Measurements from ENCODE around the gene SH2D6. TPM values are rescaled to one million over a fixed set of nuclear protein-coding genes. Genes with fewer than 3 reads are reported as not detected.
A peak's percentile ranks its signal among the peaks of the same experiment; 100 is the strongest.

Gene SH2D6
- total RNA-seq, result under 1 TPM in 1 of 7 donors, not detected in 6; 0.94 TPM
- polyA plus RNA-seq, result under 1 TPM in 1 of 3 donors, not detected in 2; 0.20 TPM
- long read RNA-seq, donor 1, result 0 reads
- long read RNA-seq, donor 2, result 0 reads

DNA sequence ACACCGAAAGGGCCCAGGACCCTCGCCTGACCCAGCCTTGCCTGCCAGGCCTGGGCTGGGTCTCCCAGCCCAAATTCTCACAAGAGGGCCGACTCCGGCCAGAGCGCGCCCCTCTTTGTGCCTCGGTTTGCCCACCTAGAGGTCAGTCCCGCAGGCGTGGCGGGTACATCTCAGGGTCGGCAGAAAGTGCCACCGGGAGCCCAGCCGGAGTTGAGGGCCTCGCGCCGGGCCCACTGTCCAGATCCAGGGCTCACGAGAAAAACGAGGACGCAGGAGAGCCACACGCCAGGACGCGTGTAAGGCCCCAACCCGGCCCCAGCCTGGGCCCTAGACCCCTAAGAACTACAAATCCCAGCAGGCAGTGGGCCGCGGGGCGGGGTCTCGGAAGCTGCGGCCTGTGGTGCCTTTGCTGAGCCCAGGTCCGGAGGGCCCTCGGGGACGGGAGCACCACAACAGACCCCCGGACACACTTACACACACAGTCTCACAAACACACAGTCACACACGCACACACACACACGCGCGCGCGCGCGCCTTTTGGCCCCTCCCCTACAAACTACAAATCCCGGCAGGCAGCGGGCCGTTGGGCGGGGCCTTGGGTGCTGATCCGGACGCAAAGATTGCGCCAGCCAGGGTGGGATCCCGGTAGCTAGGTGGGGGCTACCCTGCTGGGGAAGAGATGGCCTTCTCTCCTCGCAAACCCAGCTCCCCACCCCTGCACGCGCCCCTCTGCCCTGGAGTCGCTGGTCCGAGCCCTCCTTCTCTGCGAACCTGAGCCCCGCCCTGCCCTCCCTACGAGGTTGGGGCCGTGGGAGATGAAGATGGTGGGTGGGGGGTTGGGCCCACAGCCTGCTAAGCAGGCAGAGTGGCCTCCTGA lies at the start of gene SH2D6:
SH2D6 (plus strand) TSS at position 583 of the 877 bp plus-strand sequence. CDS start 10,752 bp downstream, outside the sequence.
- no peaks in the 10 kb centered on the region for H3K9me3 ChIP-seq
- peak within 1 kb of the TSS; percentile 55 to 88 (median 64) for H3K4me3 ChIP-seq
- peak within 1 kb of the TSS; percentile 90 to 99 (median 95) for H3K27ac ChIP-seq
- intact Hi-C loops (cut with DNase I; ENCODE audit: low total_unique reads), result no loop called here
- peaks cover 0 to 12% (median 6%) of the 10 kb centered on the region in 7 donors for H3K27me3 ChIP-seq (replicated peaks in 1 of 7)
- H3K4me1 ChIP-seq, result peaks cover 21 to 74% (median 43%) of the 10 kb centered on the region in 6 donors
- TF ChIP-seq, protein P1, sequence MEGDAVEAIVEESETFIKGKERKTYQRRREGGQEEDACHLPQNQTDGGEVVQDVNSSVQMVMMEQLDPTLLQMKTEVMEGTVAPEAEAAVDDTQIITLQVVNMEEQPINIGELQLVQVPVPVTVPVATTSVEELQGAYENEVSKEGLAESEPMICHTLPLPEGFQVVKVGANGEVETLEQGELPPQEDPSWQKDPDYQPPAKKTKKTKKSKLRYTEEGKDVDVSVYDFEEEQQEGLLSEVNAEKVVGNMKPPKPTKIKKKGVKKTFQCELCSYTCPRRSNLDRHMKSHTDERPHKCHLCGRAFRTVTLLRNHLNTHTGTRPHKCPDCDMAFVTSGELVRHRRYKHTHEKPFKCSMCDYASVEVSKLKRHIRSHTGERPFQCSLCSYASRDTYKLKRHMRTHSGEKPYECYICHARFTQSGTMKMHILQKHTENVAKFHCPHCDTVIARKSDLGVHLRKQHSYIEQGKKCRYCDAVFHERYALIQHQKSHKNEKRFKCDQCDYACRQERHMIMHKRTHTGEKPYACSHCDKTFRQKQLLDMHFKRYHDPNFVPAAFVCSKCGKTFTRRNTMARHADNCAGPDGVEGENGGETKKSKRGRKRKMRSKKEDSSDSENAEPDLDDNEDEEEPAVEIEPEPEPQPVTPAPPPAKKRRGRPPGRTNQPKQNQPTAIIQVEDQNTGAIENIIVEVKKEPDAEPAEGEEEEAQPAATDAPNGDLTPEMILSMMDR (IDR thresholded peaks at IDR 0.05 in 8 of 11, conservative IDR thresholded peaks at IDR 0.05 in 3 of 11), result peak in 1 of 11 experiments; percentile 9
- TF ChIP-seq POLR2AphosphoS5 (IDR thresholded peaks at IDR 0.05), result peak; percentile 87 to 90 (median 90)
- peak; percentile 25 to 50 (median 47) for TF ChIP-seq POLR2A (IDR thresholded peaks at IDR 0.05)
- H3K36me3 ChIP-seq, result no peaks in the 10 kb centered on the region
- WGBS, 5 donors, result 17 to 34% (median 19%) methylated on average over 25 to 57 of the region's 57 CpGs
- peak; percentile 96 for DNase-seq

GRCh38 chr2:85368921-85369320 lies 49.6 kb upstream of the SH2D6 start:
- Histone ChIP-seq H3K4me1 (no peaks in the 10 kb centered on the region), H3K27me3 (replicated peaks in 1 of 7) (no peaks in the 10 kb centered on the region), H3K27ac (no peak overlapping the region), H3K9me3 (peaks cover 0 to 7% (median 2%) of the 10 kb centered on the region in 8 donors), H3K4me3 (no peak overlapping the region), H3K36me3 (peaks cover 0 to 95% (median 3%) of the 10 kb centered on the region in 6 donors)
- no peak for TF ChIP-seq POLR2AphosphoS5 (IDR thresholded peaks at IDR 0.05)
- TF ChIP-seq, protein P1 (IDR thresholded peaks at IDR 0.05 in 8 of 11, conservative IDR thresholded peaks at IDR 0.05 in 3 of 11), result no peak
- no peak for TF ChIP-seq POLR2A (IDR thresholded peaks at IDR 0.05)
- intact Hi-C loops (cut with DNase I; ENCODE audit: low total_unique reads), result no loop called here
- no peak for DNase-seq

GRCh38 chr2:85369500-85369899 lies 49.0 kb upstream of the SH2D6 start:
- peaks cover 0 to 10% (median 2%) of the 10 kb centered on the region in 8 donors for H3K9me3 ChIP-seq
- no peaks in the 10 kb centered on the region for H3K4me1 ChIP-seq
- no peak for DNase-seq
- TF ChIP-seq, protein P1 (IDR thresholded peaks at IDR 0.05 in 8 of 11, conservative IDR thresholded peaks at IDR 0.05 in 3 of 11), result no peak
- TF ChIP-seq POLR2A (IDR thresholded peaks at IDR 0.05), result no peak
- no peak for TF ChIP-seq POLR2AphosphoS5 (IDR thresholded peaks at IDR 0.05)
- no peak overlapping the region for H3K27ac ChIP-seq
- intact Hi-C loops (cut with DNase I; ENCODE audit: low total_unique reads), result no loop called here
- H3K36me3 ChIP-seq, result peaks cover 0 to 95% (median 3%) of the 10 kb centered on the region in 6 donors
- WGBS, 5 donors, result 85 to 93% (median 86%) methylated on average over 5 of the region's 5 CpGs
- no peak overlapping the region for H3K4me3 ChIP-seq
- no peaks in the 10 kb centered on the region for H3K27me3 ChIP-seq (replicated peaks in 1 of 7)

DNA sequence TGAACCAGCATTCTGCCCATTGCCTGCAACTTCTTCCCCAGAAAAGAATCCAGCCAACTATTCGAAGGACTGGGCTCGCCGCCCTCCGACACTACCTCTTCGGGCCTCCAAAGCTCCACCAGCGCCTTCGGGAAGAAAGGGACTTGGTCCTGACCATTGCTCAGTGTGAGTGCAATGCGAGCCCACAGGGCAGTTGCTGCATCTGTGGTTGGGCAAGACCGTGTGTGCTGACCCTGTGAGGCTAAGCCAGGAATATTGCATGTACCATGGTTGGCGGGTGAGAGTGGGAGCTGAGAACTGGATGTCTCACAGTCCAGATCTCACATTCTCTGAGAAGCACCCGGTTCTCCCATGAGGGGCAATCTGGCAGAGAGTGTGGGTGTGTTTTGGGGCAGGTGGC lies 47.5 kb upstream of the SH2D6 start:
- Histone ChIP-seq H3K4me3 (no peak overlapping the region), H3K36me3 (peaks cover 0 to 99% (median 3%) of the 10 kb centered on the region in 6 donors), H3K27me3 (replicated peaks in 1 of 7) (no peaks in the 10 kb centered on the region), H3K27ac (no peak overlapping the region), H3K4me1 (no peaks in the 10 kb centered on the region), H3K9me3 (peaks cover 0 to 10% (median 2%) of the 10 kb centered on the region in 8 donors)
- WGBS, 5 donors, result 87 to 95% (median 92%) methylated on average over 11 of the region's 11 CpGs
- no peak for DNase-seq
- intact Hi-C loops (cut with DNase I; ENCODE audit: low total_unique reads), result no loop called here
- TF ChIP-seq POLR2A (IDR thresholded peaks at IDR 0.05) (no peak), POLR2AphosphoS5 (IDR thresholded peaks at IDR 0.05) (no peak)
- TF ChIP-seq, protein P1 (IDR thresholded peaks at IDR 0.05 in 8 of 11, conservative IDR thresholded peaks at IDR 0.05 in 3 of 11), result no peak
